Measurements from ENCODE around the gene FAM89A. TPM values are rescaled to one million over a fixed set of nuclear protein-coding genes. Genes with fewer than 3 reads are reported as not detected.
"Not testable (repeated sequence)": the region's sequence is repeated elsewhere in the genome, so short reads cannot be mapped to it uniquely, and the experiment has no call there.

FAM89A gene
- total and polyA plus RNA-seq, 7 donors: 2.7 to 6.3 (median 4.2) TPM

- ATAC-seq (no peak), DNase-seq (no peak)
- no peaks in the 10 kb centered on the region for H3K36me3 ChIP-seq (ENCODE audit: insufficient read depth in 1 of 2, low read depth in 1 of 2)
- no peak overlapping the region for H3K27ac ChIP-seq
- H3K4me3 ChIP-seq: no peak overlapping the region
- WGBS, 3 donors: 73 to 78% (median 77%) methylated on average over 10 of the region's 10 CpGs
- H3K4me1 ChIP-seq: no peaks in the 10 kb centered on the region
- TF ChIP-seq CTCF (IDR thresholded peaks at IDR 0.05): no peak
- no peaks in the 10 kb centered on the region for H3K9me3 ChIP-seq
- peaks cover 0 to 22% (median 0%) of the 10 kb centered on the region in 3 donors for H3K27me3 ChIP-seq (ENCODE audit: insufficient read depth in 3 of 3, low read length in 2 of 3)
- intact Hi-C loops (cut with DNase I): no loop called here
Observed at GRCh38 chr1:231049121-231049979, 9.3 kb upstream of the FAM89A start.

- intact Hi-C loops (cut with DNase I); ATAC-seq; H3K27ac ChIP-seq; H3K36me3 ChIP-seq (ENCODE audit: insufficient read depth in 1 of 2, low read depth in 1 of 2); H3K9me3 ChIP-seq; DNase-seq; H3K4me3 ChIP-seq; H3K4me1 ChIP-seq: not testable (repeated sequence)
- WGBS, 3 donors: 68 to 78% (median 69%) methylated on average over 9 of the region's 9 CpGs
- peaks cover 0 to 25% (median 0%) of the 10 kb centered on the region in 3 donors for H3K27me3 ChIP-seq (ENCODE audit: insufficient read depth in 3 of 3, low read length in 2 of 3)
Observed at GRCh38 chr1:231048419-231048818, 8.4 kb upstream of the FAM89A start.

GRCh38 chr1:231047529-231047928 is 7.5 kb upstream of the FAM89A start:
- H3K4me3 ChIP-seq; H3K27ac ChIP-seq; H3K9me3 ChIP-seq; H3K36me3 ChIP-seq (ENCODE audit: insufficient read depth in 1 of 2, low read depth in 1 of 2); DNase-seq; ATAC-seq; H3K4me1 ChIP-seq; intact Hi-C loops (cut with DNase I): not testable (repeated sequence)
- peaks cover 0 to 25% (median 0%) of the 10 kb centered on the region in 3 donors for H3K27me3 ChIP-seq (ENCODE audit: insufficient read depth in 3 of 3, low read length in 2 of 3)

GRCh38 chr1:231046730-231047395 is 6.8 kb upstream of the FAM89A start:
- no peak for TF ChIP-seq CTCF (IDR thresholded peaks at IDR 0.05)
- WGBS, 3 donors: 36 to 51% (median 37%) methylated on average over 2 of the region's 2 CpGs
- DNase-seq: no peak
- Histone ChIP-seq H3K27me3 (ENCODE audit: insufficient read depth in 3 of 3, low read length in 2 of 3) (peaks cover 0 to 25% (median 0%) of the 10 kb centered on the region in 3 donors), H3K9me3 (no peaks in the 10 kb centered on the region), H3K4me3 (no peak overlapping the region), H3K27ac (no peak overlapping the region), H3K4me1 (no peaks in the 10 kb centered on the region), H3K36me3 (ENCODE audit: insufficient read depth in 1 of 2, low read depth in 1 of 2) (no peaks in the 10 kb centered on the region)
- ATAC-seq: no peak
- intact Hi-C loops (cut with DNase I): no loop called here

GRCh38 chr1:231045921-231046729 is 6.1 kb upstream of the FAM89A start:
- H3K4me1 ChIP-seq; ATAC-seq; H3K36me3 ChIP-seq (ENCODE audit: insufficient read depth in 1 of 2, low read depth in 1 of 2); H3K4me3 ChIP-seq; H3K9me3 ChIP-seq; intact Hi-C loops (cut with DNase I); H3K27ac ChIP-seq; DNase-seq: not testable (repeated sequence)
- 82 to 85% (median 84%) methylated on average over 10 of the region's 10 CpGs for WGBS, 3 donors
- H3K27me3 ChIP-seq (ENCODE audit: insufficient read depth in 3 of 3, low read length in 2 of 3): peaks cover 0 to 28% (median 0%) of the 10 kb centered on the region in 3 donors

Data from psoas muscle (tissue), 8 donors.